Erythroblast (primary cell): ENCODE data around the gene PDCD1.
"Not testable (repeated sequence)": the region's sequence is repeated elsewhere in the genome, so short reads cannot be mapped to it uniquely, and the experiment has no call there.

ENCODE experiments used
- DNase-seq, 2 experiments: peaks; one replicate each; lab custom pipeline; 2025; lab: John Stamatoyannopoulos, UW
- GATA1 ChIP-seq: IDR thresholded peaks from 2 replicates; pipeline ENCODE4 v1.6.1; 2011; ENCODE audit warnings: low read depth, mild to moderate bottlenecking, control low read depth, low read length, moderate library complexity
- POLR2A ChIP-seq: IDR thresholded peaks from 2 replicates; pipeline ENCODE4 v1.6.1; 2011; ENCODE audit warnings: mild to moderate bottlenecking, low read length

The PDCD1 gene

DNA sequence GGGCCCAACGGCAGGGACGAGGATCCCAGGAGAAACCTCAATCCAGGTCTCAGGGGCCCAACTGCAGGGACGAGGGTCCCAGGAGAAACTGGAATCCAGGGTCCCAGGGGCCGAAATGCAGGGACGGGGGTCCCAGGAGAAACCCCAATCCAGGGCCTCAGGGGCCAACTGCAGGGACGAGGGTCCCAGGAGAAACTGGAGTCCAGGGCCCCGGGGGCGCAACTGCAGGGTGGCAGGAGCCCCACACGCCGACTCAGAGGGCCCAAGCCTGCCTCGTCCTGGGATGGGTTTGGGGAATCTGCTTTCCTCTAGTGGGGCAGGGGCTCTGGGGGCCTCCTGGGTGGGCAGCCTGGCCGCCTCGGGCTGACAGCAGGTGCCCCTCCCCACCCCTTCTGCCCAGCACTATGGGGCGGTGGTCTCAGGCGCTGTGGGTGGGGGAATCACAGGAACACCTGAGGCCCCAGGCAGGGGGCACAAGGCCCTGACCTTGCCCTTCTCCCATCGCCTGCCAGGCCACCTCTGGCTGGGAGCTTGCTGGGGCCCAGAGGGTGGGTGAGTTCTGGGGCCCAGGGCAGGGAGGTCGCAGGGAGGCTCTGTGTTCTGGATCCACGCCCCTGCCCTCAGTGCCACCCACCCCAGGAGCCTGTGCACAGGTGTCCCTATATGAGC lies 18.0 kb upstream of the PDCD1 start:
- TF ChIP-seq GATA1 (no peak), POLR2A (no peak)
- no peak for DNase-seq

GRCh38 chr2:241875754-241876527 lies 17.2 kb upstream of the PDCD1 start:
- DNase-seq = not testable (repeated sequence)

GRCh38 chr2:241874277-241874925 lies 15.7 kb upstream of the PDCD1 start:
- no peak for TF ChIP-seq POLR2A
- no peak for TF ChIP-seq GATA1
- DNase-seq = no peak

- TF ChIP-seq POLR2A (no peak), GATA1 (no peak)
These were observed 15.1 kb upstream of the PDCD1 start for GRCh38 chr2:241873803-241874110.

DNA sequence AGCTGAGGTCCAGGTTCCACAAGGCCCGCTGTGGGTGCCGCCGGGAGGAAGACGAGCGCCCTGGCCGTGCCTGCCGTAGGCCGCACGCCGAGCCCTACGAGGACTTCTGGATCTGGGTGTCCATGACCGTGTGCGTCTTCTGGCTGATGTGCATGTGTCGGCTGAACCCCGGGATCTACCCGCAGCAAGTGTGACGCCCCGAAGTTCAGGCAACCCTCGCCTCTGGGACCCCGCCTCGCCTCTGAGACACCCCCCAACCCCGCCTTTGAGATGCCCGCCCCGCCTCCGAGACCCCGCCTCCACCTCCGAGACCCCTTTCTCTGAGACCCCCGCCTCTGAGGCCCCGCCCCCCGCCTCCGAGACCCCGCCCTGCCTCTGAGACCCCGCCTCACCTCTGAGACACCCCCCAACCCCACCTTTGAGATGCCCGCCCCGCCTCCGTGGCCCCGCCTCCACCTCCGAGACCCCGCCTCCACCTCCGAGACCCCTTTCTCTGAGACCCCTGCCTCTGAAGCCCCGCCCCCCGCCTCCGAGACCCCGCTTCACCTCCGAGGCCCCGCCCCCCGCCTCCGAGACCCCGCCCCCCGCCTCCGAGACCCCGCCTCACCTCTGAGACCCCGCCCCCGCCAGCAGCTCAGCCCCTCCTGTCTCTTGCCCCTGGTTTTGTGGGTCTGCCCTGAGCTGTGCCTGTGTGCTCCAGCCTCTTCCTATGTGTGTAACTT lies 14.5 kb upstream of the PDCD1 start:
- no peak for DNase-seq

More at GRCh38 chr2:241873803-241874110, 15.1 kb upstream of the PDCD1 start:
- no peak for DNase-seq

GRCh38 chr2:241872313-241872642 lies 13.6 kb upstream of the PDCD1 start:
- TF ChIP-seq GATA1 (no peak), POLR2A (no peak)
- DNase-seq = no peak

More for the DNA sequence above, 14.5 kb upstream of the PDCD1 start:
- TF ChIP-seq GATA1 (no peak), POLR2A (no peak)

- no peak for TF ChIP-seq GATA1
- TF ChIP-seq POLR2A = no peak
These were observed 13.0 kb upstream of the PDCD1 start for GRCh38 chr2:241871538-241872312.

DNA sequence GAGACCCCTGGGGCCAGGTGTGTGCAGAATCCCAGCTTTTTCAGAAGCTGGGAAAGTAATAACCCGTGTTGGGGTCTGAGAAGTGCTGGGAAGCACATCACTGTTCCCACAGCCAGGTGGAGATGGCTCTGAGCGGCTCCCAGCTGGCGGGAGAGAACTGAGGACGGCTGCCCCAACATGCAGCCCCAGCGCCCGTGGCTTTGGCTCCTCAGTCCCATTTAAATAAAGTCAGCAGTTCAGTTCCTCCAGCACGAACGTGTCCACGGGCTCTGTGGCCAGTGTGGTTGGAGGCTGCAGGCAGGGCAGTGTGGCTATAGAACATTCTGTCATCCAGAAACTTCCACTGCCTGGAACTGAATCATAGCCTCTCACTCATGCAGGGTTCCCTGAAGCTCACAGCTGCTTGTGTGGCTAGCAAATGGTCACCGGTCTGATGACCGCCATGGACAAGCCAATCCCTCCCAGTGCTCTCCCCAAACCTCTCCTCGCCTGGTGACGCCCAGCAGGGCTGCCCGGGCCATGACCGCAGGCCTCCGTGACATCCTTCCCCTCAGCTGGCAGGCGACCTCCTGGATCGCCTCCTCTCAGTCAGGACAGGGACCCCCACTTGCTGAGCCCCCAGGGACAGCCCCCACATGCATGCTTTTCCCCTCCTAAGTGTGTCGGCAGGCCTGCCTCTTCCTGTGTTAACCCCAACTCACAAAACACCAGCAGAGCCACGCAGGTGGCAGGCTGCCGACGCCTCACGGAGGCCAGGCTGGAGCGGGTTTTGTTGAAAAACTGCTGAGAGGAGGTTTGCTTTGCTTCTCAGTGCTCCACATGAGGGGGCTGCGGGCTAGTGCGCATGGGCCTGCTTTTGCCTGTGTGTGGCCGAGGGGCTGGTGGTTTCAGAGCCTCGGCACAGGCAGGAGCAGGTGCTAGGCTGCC lies 12.2 kb upstream of the PDCD1 start:
- DNase-seq = no peak
- TF ChIP-seq POLR2A (no peak), GATA1 (no peak)

More at GRCh38 chr2:241871538-241872312, 13.0 kb upstream of the PDCD1 start:
- no peak for DNase-seq

GRCh38 chr2:241870081-241870541 lies 11.4 kb upstream of the PDCD1 start:
- TF ChIP-seq GATA1 (no peak), POLR2A (no peak)

DNA sequence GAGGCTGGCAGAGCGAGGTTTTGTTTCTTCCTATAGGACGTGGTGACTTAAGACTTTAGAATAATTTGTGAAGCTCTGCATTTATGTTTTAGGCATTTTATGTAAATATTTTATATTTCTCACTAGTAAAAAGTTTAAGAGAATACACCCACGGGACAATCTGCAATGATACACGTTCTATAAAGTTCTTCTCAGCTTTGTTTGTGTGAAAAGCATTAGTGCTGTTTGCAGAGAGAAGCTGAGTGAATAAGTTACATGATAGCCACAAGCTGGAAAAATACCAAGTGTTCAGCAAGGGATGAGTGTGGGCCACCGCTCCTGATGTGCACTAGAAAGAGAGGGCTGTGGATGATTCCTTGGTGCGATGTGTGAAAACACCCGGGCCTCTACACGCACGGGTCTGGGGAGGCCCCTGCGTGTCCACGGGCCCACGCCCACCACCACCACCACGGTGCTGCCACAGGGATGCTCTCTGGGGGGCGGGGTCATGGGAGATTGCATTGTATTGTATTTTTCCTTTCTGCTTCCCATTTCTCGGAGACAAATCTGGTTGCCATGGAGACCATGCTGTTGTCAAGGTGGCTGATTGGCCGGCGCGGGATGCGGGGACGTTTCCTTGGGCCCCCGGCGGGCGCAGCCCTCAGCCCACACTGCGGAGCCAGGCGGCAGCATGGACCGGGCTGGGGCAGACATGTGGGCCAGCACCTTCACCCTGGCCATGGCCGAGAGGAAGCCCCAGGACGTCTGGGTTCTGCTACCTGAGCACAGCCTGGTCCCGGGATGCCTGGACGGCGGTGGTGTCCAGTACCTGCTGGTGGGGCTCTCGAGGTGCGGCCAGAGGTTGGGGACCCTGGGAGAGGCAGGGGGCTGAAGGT lies 10.6 kb upstream of the PDCD1 start, which contains the start of gene RTP5:
Gene RTP5 (plus strand): TSS at position 643 of the 875 bp plus-strand sequence. CDS start 28 bp downstream, at position 671.
- DNase-seq = no peak
- no peak for TF ChIP-seq POLR2A
- no peak for TF ChIP-seq GATA1

More at GRCh38 chr2:241870081-241870541, 11.4 kb upstream of the PDCD1 start:
- DNase-seq = no peak

DNA sequence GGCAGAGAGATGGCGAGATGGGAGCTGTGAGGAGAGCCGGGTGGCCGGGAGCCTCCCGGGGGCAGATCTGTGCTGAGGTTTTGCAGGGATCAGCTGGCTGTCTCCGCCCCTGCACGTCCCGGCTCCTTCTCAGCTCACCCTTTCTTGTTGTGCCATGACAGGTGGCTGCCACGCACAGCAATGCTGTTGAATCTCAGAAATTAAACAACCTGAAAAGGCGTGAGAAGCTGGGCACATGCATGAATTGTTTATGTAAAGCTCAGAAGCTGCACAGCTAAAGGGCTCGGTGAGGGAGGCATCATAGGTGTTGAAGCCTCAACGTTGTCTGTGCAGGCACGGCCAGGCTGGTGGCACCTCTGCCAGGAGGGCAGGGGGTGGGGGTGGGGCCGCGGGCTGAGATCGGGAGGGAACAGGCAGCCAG lies 10.0 kb upstream of the PDCD1 start:
- no peak for DNase-seq
- TF ChIP-seq GATA1 (no peak), POLR2A (no peak)
